ENCODE data around the gene CLTC. TPM values are rescaled to one million over a fixed set of nuclear protein-coding genes. Genes with fewer than 3 reads are reported as not detected.
A peak's percentile ranks its signal among the peaks of the same experiment; 100 is the strongest.
"Not testable (repeated sequence)": the region's sequence is repeated elsewhere in the genome, so short reads cannot be mapped to it uniquely, and the experiment has no call there.

The CLTC gene
- total RNA-seq, 1 donor, result 487 TPM

GRCh38 chr17:59652119-59652518 lies 32.4 kb downstream of the CLTC start:
- H3K4me3 ChIP-seq (ENCODE audit: low read depth, low read length), result no peak overlapping the region
- TF ChIP-seq CTCF (IDR thresholded peaks at IDR 0.05; ENCODE audit: insufficient read depth, low read length), result no peak
- peak; percentile 64 for DNase-seq (ENCODE audit: low read depth)

GRCh38 chr17:59656624-59657023 lies 36.9 kb downstream of the CLTC start:
- not testable (repeated sequence) for H3K4me3 ChIP-seq (ENCODE audit: low read depth, low read length)
- peak; percentile 56 for DNase-seq (ENCODE audit: low read depth)

- TF ChIP-seq CTCF (IDR thresholded peaks at IDR 0.05; ENCODE audit: insufficient read depth, low read length), result no peak
- DNase-seq (ENCODE audit: low read depth), result no peak
- no peak overlapping the region for H3K4me3 ChIP-seq (ENCODE audit: low read depth, low read length)
Observed at GRCh38 chr17:59666235-59666634, 46.5 kb downstream of the CLTC start.

- H3K4me3 ChIP-seq (ENCODE audit: low read depth, low read length), result peak overlapping the region; percentile 4
- no peak for TF ChIP-seq CTCF (IDR thresholded peaks at IDR 0.05; ENCODE audit: insufficient read depth, low read length)
- DNase-seq (ENCODE audit: low read depth), result peak; percentile 97
Observed at GRCh38 chr17:59668816-59669215, 49.1 kb downstream of the CLTC start.

- TF ChIP-seq CTCF (IDR thresholded peaks at IDR 0.05; ENCODE audit: insufficient read depth, low read length), result no peak
- no peak for DNase-seq (ENCODE audit: low read depth)
- no peak overlapping the region for H3K4me3 ChIP-seq (ENCODE audit: low read depth, low read length)
Observed at GRCh38 chr17:59669411-59669810, 49.7 kb downstream of the CLTC start.

GRCh38 chr17:59669944-59670343 lies 50.2 kb downstream of the CLTC start:
- no peak for TF ChIP-seq CTCF (IDR thresholded peaks at IDR 0.05; ENCODE audit: insufficient read depth, low read length)
- no peak overlapping the region for H3K4me3 ChIP-seq (ENCODE audit: low read depth, low read length)
- no peak for DNase-seq (ENCODE audit: low read depth)

- no peak overlapping the region for H3K4me3 ChIP-seq (ENCODE audit: low read depth, low read length)
- no peak for DNase-seq (ENCODE audit: low read depth)
- no peak for TF ChIP-seq CTCF (IDR thresholded peaks at IDR 0.05; ENCODE audit: insufficient read depth, low read length)
Observed at GRCh38 chr17:59671386-59671785, 51.7 kb downstream of the CLTC start.
